B cell (primary cell): ENCODE results near the gene SNED1. TPM values are rescaled to one million over a fixed set of nuclear protein-coding genes. Genes with fewer than 3 reads are reported as not detected.

Experiments
- ATAC-seq: fragments of 200-7000 bp; cut with Tn5 transposase; one replicate; pipeline ENCODE4 v1.10.0; 2021; ENCODE audit warnings: low read depth, mild to moderate bottlenecking, moderate number of reproducible peaks, moderate library complexity
- CTCF ChIA-PET: fragments of 350-600 bp; sonication (Branson Sonifier 250); formaldehyde crosslinking; loops from one replicate; lab custom pipeline; 2021; ENCODE audit warnings: antibody characterized with exemption, inconsistent platforms; lab: Charles Lee
- POLR2A ChIA-PET: fragments of 350-600 bp; sonication (Branson Sonifier 250); formaldehyde crosslinking; loops from one replicate; lab custom pipeline; 2021; ENCODE audit warnings: antibody characterized with exemption; lab: Charles Lee
- DNase-seq: peaks from one replicate; pipeline ENCODE4 v3.0.0; 2013
- H2AFZ ChIP-seq: 2 replicates; pipeline ENCODE4 v1.6.1; 2012; ENCODE audit warnings: mild to moderate bottlenecking, low read depth, low read length; ENCODE audit not compliant: insufficient read depth, poor library complexity, severe bottlenecking
- H3K27ac ChIP-seq, 2 donors: 1 replicate in 1 of 2; 2 replicates in 1 of 2; pipeline ENCODE4 v1.5.1; 2012 to 2013; ENCODE audit warnings: low read length in 2 of 2, mild to moderate bottlenecking in 2 of 2, moderate library complexity in 1 of 2
- H3K27me3 ChIP-seq, 4 experiments: fragments of 200-600 bp in 1 of 4; sonication (generic) in 1 of 4; replicated peaks in 1 of 4; 1 replicate in 2 of 4; 2 replicates in 2 of 4; pipeline versions ENCODE4 v1.6.1 to v1.7.0; 2013 to 2016; ENCODE audit warnings: low read length in 3 of 4, mild to moderate bottlenecking in 2 of 4, mixed read lengths in 1 of 4, moderate library complexity in 1 of 4; ENCODE audit not compliant: insufficient read depth in 4 of 4, control insufficient read depth in 3 of 4; ENCODE audit errors: control extremely low read depth in 1 of 4
- H3K36me3 ChIP-seq, 2 experiments: replicated peaks in 1 of 2; 1 replicate in 1 of 2; 2 replicates in 1 of 2; pipeline versions ENCODE4 v1.6.1 to v1.7.1; 2013; ENCODE audit warnings: low read length in 1 of 2; ENCODE audit not compliant: insufficient read depth in 2 of 2, control insufficient read depth in 1 of 2; ENCODE audit errors: control extremely low read depth in 1 of 2, extremely low read depth in 1 of 2
- H3K4me1 ChIP-seq, 2 donors: fragments of 200-600 bp in 1 of 2; sonication (generic) in 1 of 2; 1 replicate in 1 of 2; 2 replicates in 1 of 2; pipeline versions ENCODE4 v1.5.1 to v1.6.1; 2013 to 2017; ENCODE audit warnings: low read length in 2 of 2; ENCODE audit not compliant: control insufficient read depth in 2 of 2, insufficient read depth in 2 of 2
- H3K4me2 ChIP-seq: replicated peaks from 2 replicates; pipeline ENCODE3; 2012; ENCODE audit warnings: mild to moderate bottlenecking, low read depth, low read length; ENCODE audit not compliant: poor library complexity, severe bottlenecking
- H3K4me3 ChIP-seq, 5 experiments: fragments of 200-600 bp in 1 of 5; sonication (generic) in 1 of 5; 1 replicate in 3 of 5; 2 replicates in 2 of 5; pipeline versions ENCODE4 v1.5.1 to v1.7.0; 2011 to 2016; ENCODE audit warnings: low read length in 4 of 5, mild to moderate bottlenecking in 4 of 5, low read depth in 2 of 5, control low read depth in 1 of 5, moderate library complexity in 1 of 5; ENCODE audit not compliant: insufficient read depth in 1 of 5; ENCODE audit errors: control extremely low read depth in 1 of 5, extremely low read depth in 1 of 5
- H3K79me2 ChIP-seq: fragments of 200-600 bp; sonication (generic); one replicate; pipeline ENCODE4 v1.6.0; 2016; ENCODE audit warnings: low read length; ENCODE audit not compliant: control insufficient read depth, insufficient read depth
- H3K9ac ChIP-seq: fragments of 200-600 bp; sonication (generic); 2 replicates; pipeline ENCODE4 v1.6.1; 2017; ENCODE audit warnings: mild to moderate bottlenecking, low read length, moderate library complexity
- H3K9me3 ChIP-seq, 3 donors: one replicate each; pipeline versions ENCODE4 v1.6.1 to v1.7.1; 2013; ENCODE audit warnings: low read length in 2 of 3; ENCODE audit not compliant: control insufficient read depth in 2 of 3, insufficient read depth in 1 of 3; ENCODE audit errors: control extremely low read depth in 1 of 3
- H4K20me1 ChIP-seq: 2 replicates; pipeline ENCODE4 v1.6.0; 2012; ENCODE audit warnings: mild to moderate bottlenecking, low read length; ENCODE audit not compliant: insufficient read depth, control insufficient read depth, poor library complexity, severe bottlenecking
- H3K27ac Mint-ChIP-seq: one replicate; pipeline ENCODE4 v1.8.0; 2021; ENCODE audit warnings: mixed read lengths
- H3K27me3 Mint-ChIP-seq: one replicate; pipeline ENCODE4 v1.8.0; 2021; ENCODE audit warnings: mixed read lengths
- H3K4me1 Mint-ChIP-seq: one replicate; pipeline ENCODE4 v1.8.0; 2021; ENCODE audit warnings: mixed read lengths
- H3K4me3 Mint-ChIP-seq: one replicate; pipeline ENCODE4 v1.8.0; 2021; ENCODE audit warnings: mixed read lengths
- H3K9me3 Mint-ChIP-seq: one replicate; pipeline ENCODE4 v1.8.0; 2022; ENCODE audit warnings: mixed read lengths; ENCODE audit not compliant: insufficient read depth
- EZH2 ChIP-seq: IDR thresholded peaks from 2 replicates; pipeline ENCODE4 v1.6.1; 2012; ENCODE audit warnings: borderline replicate concordance, low read depth, mild to moderate bottlenecking, moderate library complexity, low read length; ENCODE audit not compliant: insufficient read depth, poor library complexity, severe bottlenecking
- WGBS: methylation state at CpG from one replicate; pipeline ENCODE4 v1.1.5; 2013; ENCODE audit warnings: missing lambda C conversion rate; ENCODE audit not compliant: insufficient coverage; 5-methylcytosine and 5-hydroxymethylcytosine counted together
- intact Hi-C: fragments of 100-400 bp; cut with micrococcal nuclease; formaldehyde crosslinking; loops from one replicate; pipeline ENCODE4 v1.10.0; 2022
- polyA plus RNA-seq: library from polyadenylated mRNA; depleted of rRNA; stranded (reverse); fragments of >200 nt; gene quantifications from 2 replicates; pipeline ENCODE4 v1.2.3, GENCODE V29; 2012
- total RNA-seq, 2 donors: library from RNA; stranded (reverse); fragments of 120-200 nt in 1 of 2; gene quantifications; 1 replicate in 1 of 2; 2 replicates in 1 of 2; pipeline versions ENCODE4 v1.2.3 to v1.2.4, GENCODE V29; 2013 to 2022
- TF ChIP-seq, protein P1 (sequence below): fragments of 200-600 bp; IDR thresholded peaks from one replicate; pipeline ENCODE4 v1.8.0; 2022; ENCODE audit warnings: antibody characterized with exemption, mild to moderate bottlenecking

Gene SNED1
- total and polyA plus RNA-seq, 2 donors (not counting 1 experiment from before 2014, with no cell fraction given) = 25.5 to 336 TPM

DNA sequence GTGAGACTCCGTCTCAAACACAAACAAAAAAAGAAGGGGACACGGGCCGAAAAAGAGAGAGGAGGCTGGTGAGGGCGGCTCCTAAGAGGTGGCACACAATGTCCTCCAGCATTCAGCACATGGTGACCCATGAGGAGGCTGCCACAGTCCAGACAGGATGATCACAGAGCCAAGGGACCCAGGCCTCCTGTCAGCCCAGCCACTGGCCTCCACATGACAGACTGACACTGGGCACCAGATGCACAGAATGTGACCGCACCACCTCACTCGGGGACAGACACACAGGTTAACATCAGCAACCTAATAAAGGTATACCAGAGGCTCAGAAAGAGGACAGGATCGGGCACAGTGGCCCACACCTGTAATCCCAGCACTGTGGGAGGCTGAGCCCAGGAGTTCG is 129.8 kb downstream of the SNED1 start:
- peaks cover 61% of the 10 kb centered on the region for H3K4me1 Mint-ChIP-seq
- Histone ChIP-seq H3K4me2 (peak overlapping the region; percentile 49), H4K20me1 (no peaks in the 10 kb centered on the region), H3K79me2 (peaks cover 4% of the 10 kb centered on the region), H3K4me1 (peaks cover 44 to 61% of the 10 kb centered on the region in 2 donors), H3K4me3 (no peak overlapping the region), H3K27me3 (no peaks in the 10 kb centered on the region), H3K9ac (peak overlapping the region; percentile 48), H3K27ac (peak overlapping the region; percentile 94 to 97), H2AFZ (peak overlapping the region; percentile 50), H3K36me3 (peaks cover 1 to 10% of the 10 kb centered on the region in 2 experiments), H3K9me3 (peaks cover 0 to 12% (median 0%) of the 10 kb centered on the region in 3 donors)
- intact Hi-C loops = no loop called here
- H3K9me3 Mint-ChIP-seq = no peaks in the 10 kb centered on the region
- H3K27me3 Mint-ChIP-seq = no peaks in the 10 kb centered on the region
- ChIA-PET CTCF (no interaction called here), POLR2A (interaction anchor here (2.0 kb wide), 2 partner anchors 17 to 26 kb away, joined by 5 to 8 read pairs; partner anchors contain the start of gene MTERF4)
- 98% methylated on average over 5 of the region's 8 CpGs for WGBS
- H3K27ac Mint-ChIP-seq = peak overlapping the region; percentile 99
- TF ChIP-seq EZH2 = no peak
- TF ChIP-seq, protein P1, sequence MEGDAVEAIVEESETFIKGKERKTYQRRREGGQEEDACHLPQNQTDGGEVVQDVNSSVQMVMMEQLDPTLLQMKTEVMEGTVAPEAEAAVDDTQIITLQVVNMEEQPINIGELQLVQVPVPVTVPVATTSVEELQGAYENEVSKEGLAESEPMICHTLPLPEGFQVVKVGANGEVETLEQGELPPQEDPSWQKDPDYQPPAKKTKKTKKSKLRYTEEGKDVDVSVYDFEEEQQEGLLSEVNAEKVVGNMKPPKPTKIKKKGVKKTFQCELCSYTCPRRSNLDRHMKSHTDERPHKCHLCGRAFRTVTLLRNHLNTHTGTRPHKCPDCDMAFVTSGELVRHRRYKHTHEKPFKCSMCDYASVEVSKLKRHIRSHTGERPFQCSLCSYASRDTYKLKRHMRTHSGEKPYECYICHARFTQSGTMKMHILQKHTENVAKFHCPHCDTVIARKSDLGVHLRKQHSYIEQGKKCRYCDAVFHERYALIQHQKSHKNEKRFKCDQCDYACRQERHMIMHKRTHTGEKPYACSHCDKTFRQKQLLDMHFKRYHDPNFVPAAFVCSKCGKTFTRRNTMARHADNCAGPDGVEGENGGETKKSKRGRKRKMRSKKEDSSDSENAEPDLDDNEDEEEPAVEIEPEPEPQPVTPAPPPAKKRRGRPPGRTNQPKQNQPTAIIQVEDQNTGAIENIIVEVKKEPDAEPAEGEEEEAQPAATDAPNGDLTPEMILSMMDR = no peak
- H3K4me3 Mint-ChIP-seq = peak overlapping the region; percentile 78
- DNase-seq (no peak), ATAC-seq (no peak)

DNA sequence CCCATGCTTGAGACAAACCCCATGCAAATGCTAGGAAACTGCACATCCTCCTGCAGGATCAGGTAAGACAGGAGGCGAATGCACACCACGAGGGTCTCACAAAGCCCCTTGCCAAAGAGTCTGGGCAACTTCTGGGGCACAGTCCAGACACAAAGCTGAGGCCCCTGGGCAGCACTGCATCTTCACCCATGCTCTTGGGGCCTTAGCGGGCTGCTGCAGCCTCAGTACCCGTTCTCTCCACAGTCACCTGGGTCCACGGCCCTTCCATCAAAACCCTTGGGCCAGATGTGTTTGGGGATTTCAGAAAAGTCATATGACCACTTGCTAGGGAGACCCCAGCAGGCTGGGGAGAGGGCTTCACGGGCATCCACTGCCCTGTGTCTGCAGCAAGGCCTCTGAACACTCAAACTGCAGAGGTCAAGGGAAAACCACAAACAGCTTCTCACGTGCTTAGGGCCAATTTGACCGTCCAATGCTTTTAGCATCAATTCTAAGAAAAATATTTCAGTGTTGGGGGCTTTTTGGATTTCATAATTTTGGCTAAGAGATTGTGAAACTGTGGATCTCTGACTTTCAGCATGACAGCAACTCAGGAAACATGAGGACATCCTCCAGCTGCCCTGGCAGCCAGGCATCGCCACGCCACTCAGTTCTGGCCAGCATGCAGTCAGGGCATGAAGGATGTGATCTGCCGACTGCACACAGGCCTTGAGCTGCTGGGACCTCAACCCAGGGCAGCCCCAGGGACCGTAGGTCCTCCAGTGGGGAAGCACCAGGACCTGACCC is 130.9 kb downstream of the SNED1 start:
- H3K36me3 ChIP-seq = peaks cover 1 to 10% of the 10 kb centered on the region in 2 experiments
- H3K4me1 ChIP-seq = peaks cover 44 to 56% of the 10 kb centered on the region in 2 donors
- peaks cover 0 to 10% (median 0%) of the 10 kb centered on the region in 3 donors for H3K9me3 ChIP-seq
- peak overlapping the region; percentile 94 to 97 for H3K27ac ChIP-seq
- intact Hi-C loops = no loop called here
- H3K9ac ChIP-seq = no peak overlapping the region
- no peaks in the 10 kb centered on the region for H3K9me3 Mint-ChIP-seq
- H3K27me3 ChIP-seq = no peaks in the 10 kb centered on the region
- no peak overlapping the region for H3K4me3 ChIP-seq
- WGBS = 92% methylated on average over 9 of the region's 12 CpGs
- ChIA-PET CTCF (no interaction called here), POLR2A (interaction anchor here (2.0 kb wide), 1 partner anchor 18 kb away, joined by 8 read pairs; no protein-coding TSS in a partner anchor)
- no peak for ATAC-seq
- peak overlapping the region; percentile 99 for H3K27ac Mint-ChIP-seq
- TF ChIP-seq EZH2 = no peak
- TF ChIP-seq, protein P1 = no peak
- DNase-seq = no peak
- peaks cover 55% of the 10 kb centered on the region for H3K4me1 Mint-ChIP-seq
- H3K4me2 ChIP-seq = peak overlapping the region; percentile 10
- H3K79me2 ChIP-seq = peaks cover 4% of the 10 kb centered on the region
- H4K20me1 ChIP-seq = no peaks in the 10 kb centered on the region
- H2AFZ ChIP-seq = no peak overlapping the region
- H3K27me3 Mint-ChIP-seq = no peaks in the 10 kb centered on the region
- peak overlapping the region; percentile 46 for H3K4me3 Mint-ChIP-seq
